ENCODE results near the gene FANCM.
"Not testable (repeated sequence)": the region's sequence is repeated elsewhere in the genome, so short reads cannot be mapped to it uniquely, and the experiment has no call there.

Gene FANCM

GRCh38 chr14:45140661-45141187, 5.0 kb downstream of the FANCM start:
- DNase-seq (ENCODE audit: low spot score) = no peak

GRCh38 chr14:45142083-45142482, 6.4 kb downstream of the FANCM start:
- not testable (repeated sequence) for DNase-seq (ENCODE audit: low spot score)

- no peak for DNase-seq (ENCODE audit: low spot score)
Measured at GRCh38 chr14:45144658-45145057, 8.9 kb downstream of the FANCM start.

GRCh38 chr14:45145214-45145613, 9.5 kb downstream of the FANCM start:
- DNase-seq (ENCODE audit: low spot score) = no peak

DNA sequence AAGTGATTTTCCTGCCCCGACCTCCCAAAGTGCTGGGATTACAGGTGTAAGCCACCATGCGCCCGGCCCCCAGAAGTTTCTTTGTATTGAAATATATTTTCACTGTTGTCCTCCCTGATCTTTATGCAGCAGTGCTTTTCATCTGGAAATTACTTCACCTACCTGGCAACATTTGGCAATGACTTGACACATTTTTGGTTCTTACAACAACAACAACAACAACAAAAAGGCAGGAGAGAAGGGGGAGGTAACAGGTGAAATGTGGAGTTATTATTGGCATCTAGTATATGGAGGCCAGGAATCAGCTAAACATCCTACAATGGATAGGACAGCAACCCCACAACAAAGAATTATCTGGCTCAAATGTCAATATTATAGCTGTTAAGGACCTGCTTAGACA, 13.9 kb downstream of the FANCM start:
- no peak for DNase-seq (ENCODE audit: low spot score)

DNA sequence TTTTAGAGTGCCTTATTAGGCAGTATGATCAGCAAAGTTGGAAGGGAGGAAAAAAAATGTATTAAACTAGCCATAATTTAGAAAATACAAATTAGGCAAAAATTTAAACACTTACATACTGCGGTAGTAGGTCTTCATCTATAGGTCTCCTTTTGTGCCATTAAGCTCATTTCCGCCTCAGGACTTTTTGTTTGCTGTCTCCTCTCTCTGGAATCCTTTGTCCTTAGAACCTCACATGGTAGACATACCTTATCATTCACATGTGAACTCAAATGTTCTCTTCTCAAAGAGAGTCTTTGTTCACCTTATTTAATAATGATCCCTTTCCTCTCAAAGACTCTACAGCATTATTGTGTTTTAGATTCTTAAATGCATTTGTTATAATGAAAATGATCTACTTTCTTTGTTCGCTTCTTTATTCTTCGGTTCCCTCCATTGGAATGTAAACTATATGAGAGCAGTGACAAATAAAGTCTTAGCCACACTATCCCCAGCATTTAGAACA, 14.7 kb downstream of the FANCM start:
- DNase-seq (ENCODE audit: low spot score) = no peak

DNA sequence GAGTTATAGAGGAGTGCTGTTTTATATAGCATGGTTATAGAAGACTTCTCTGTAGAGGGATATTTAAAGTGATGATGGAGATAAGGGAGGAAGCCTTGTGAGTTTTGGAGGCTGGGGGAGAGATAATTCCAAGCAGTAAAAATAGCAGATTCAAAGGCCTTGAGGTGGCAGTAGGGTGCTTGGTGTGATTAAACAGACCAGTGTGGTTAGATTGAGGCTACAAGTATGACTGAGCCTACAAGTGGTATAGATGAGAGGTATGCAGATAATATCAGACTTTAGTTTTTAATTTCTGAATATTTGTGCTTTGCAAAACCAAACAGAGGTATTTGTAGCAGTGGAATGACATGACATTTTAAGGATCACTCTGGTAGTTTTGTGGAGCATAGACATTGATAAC, 20.3 kb downstream of the FANCM start:
- peak; percentile 5 for DNase-seq (ENCODE audit: low spot score)

GRCh38 chr14:45169906-45170305, 34.2 kb downstream of the FANCM start:
- no peak for DNase-seq (ENCODE audit: low spot score)

DNA sequence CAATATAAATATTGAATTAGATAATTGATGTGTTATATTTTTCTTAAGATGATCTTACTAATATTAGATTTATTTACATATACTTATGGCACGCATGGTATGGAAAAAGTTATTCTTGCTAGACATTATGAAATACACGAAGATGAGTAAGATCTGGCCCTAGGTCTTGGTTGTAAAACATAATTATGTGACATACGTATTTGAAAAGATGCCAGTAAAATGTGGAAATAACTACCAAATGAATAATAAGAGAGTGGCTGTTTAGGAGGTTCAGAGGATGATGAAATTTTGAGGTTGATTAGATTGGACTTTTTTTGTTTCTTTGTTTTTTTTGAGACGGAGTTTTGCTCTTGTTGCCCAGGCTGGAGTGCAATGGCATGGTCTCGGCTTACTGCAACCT, 41.3 kb downstream of the FANCM start:
- peak; percentile 67 for DNase-seq (ENCODE audit: low spot score)

GRCh38 chr14:45181329-45181728, 45.6 kb downstream of the FANCM start:
- DNase-seq (ENCODE audit: low spot score) = no peak

DNA sequence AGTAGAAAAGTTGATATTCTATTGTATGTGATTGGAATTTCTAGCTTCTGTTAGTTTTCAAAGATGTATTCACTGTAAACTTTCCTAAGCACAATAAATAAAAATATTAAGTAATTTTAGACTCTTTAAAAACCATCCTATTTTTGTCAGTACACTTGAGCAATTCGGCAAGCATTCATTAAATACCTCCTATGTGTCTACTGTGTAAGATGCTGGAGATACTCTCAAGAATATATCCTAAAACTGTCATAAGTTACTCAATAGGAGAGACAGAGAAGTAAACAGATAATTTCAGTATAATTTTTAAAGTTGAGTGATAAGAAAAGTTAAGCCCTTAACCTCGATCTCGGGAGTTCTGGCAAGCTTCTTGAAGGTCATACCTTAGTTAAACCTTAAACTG, 46.1 kb downstream of the FANCM start:
- DNase-seq (ENCODE audit: low spot score) = no peak

DNA sequence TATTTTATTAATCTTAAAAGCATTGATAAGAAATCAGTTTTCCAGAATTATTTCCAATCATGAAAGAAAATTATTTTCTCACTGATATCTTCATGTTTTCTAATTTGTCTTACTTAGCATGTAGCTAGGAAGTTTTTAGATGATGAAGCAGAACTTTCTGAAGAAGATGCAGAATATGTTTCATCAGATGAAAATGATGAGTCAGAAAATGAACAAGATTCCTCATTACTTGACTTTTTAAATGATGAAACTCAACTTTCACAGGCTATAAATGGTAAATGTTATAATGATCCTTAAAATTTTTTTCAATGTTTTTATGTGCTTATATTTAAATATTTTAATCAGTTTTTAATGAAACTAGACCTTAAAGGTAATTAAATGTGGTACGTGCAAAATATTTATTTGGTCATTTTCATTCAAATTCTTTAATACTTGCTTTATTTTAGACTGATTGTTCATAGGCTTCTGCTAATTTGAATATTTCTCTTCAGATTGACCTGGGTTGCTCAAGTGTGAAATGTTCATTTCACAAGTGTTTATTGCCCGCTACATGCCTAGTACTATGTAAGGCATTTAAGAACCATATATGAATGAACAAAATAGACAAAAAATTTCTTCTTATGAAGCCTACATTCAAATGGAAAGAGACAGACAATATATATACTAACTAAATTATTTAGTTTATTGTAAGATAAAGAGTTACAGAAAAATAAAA, 49.5 kb downstream of the FANCM start:
- DNase-seq (ENCODE audit: low spot score) = peak; percentile 41

DNA sequence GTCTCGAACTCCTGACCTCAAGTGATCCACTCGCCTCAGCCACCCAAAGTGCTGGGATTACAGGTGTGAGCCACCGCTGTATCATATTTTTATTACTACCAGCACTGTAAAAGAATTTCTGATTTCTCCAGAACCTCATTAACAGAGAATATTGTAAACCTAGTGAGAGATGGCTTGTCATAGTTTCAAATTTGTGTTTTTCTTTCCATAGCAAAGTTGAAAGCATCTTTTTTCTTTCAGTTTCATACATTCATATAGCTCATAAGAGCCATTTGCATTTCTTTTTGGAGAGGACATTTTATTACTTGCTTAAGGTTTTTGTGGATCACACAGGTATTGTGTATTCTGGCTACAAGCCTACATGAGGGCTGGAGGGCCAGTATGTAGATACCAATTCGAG, 59.2 kb downstream of the FANCM start:
- no peak for DNase-seq (ENCODE audit: low spot score)

DNA sequence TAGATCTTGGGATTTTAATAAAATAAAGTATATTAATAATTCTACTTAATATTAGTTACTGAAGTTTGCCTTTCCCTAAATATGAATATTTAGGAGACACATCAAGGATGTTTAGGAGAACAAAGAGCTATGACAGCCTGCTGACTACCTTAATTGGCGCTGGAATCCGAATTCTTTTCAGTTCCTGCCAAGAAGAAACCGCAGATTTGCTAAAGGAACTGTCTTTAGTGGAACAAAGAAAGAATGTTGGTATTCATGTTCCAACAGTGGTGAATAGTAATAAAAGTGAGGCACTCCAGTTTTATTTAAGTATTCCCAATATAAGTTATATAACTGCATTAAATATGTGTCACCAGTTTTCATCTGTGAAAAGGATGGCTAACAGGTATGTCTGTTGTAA, 62.8 kb downstream of the FANCM start:
- DNase-seq (ENCODE audit: low spot score) = no peak

DNA sequence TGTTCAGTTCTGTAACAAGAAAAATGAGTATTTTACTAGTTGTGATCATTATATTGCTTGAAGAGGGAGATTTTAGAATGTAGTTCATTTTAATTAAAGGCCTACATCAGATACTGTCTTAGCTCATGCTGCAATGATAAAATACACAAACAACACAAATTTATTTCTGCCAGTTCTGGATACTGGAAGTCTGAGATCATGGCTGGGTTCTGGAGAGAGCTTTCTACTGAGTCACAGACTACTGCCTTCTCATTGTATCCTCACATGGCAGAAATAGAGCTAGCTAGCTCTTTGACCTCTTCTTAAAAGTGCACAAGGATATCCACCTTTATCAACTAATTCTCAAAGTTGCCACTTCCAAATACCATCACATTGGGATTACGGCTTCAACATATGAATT, 63.5 kb downstream of the FANCM start:
- DNase-seq (ENCODE audit: low spot score) = peak; percentile 27

GRCh38 chr14:45201905-45202304, 66.2 kb downstream of the FANCM start:
- DNase-seq (ENCODE audit: low spot score) = peak; percentile 10

DNA sequence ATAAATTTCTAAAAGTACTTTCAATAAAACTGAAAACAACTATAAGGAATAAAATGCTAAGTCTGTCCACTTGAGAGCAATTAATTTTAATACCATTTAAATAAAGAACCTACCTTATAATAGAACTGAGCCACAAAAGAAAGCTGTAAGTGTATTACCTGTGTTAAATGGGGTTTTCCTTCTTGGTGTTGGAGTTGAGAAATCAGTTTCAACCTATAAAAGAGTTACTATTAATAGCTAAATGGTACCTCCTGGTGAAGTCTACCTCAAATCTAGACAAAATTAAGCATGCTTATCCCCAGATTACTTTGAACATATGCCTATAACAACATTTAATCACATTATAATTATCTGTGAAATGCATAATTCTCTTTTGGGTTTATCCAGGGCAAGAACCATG, 68.5 kb downstream of the FANCM start:
- no peak for DNase-seq (ENCODE audit: low spot score)

DNA sequence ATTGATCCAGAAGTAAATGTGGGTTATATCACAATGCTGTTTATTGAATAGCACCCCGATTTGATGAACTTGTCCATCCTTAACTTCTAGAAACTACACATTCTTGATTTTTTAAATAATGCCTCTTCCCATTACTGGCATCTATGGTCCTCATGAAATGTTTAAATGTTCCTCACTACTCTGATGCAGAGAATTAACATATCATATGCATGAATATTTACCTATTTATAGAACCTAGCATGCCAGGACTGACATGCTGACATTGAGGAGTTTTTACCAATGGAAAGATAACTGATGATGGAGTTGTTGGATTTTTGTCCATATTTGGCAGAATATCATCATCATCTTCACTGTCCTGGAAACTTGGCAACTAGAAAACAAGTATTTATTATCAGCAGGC, 74.4 kb downstream of the FANCM start:
- no peak for DNase-seq (ENCODE audit: low spot score)

DNA sequence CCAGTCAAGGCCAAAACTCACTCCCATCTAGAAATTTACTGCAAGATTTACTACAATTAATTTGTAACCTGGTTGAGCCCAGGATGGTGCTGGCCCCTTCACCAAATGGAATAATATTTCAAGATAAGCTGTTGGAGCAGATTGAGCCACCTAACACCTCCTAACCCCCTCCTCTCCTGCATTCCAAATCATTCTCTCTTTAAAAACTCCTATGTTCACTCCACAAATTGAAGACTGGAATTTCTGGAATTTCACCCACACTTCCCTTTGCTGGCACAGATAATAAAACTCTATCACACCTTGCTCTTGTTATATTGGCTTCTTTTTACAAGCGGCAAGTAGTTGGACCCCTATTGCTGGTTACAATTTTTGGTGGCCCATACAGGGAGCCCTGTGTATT, 75.6 kb downstream of the FANCM start:
- DNase-seq (ENCODE audit: low spot score) = no peak

GRCh38 chr14:45212231-45212630, 76.5 kb downstream of the FANCM start:
- DNase-seq (ENCODE audit: low spot score) = no peak

GRCh38 chr14:45213716-45214115, 78.0 kb downstream of the FANCM start:
- not testable (repeated sequence) for DNase-seq (ENCODE audit: low spot score)

GRCh38 chr14:45214341-45214740, 78.6 kb downstream of the FANCM start:
- DNase-seq (ENCODE audit: low spot score) = not testable (repeated sequence)

DNA sequence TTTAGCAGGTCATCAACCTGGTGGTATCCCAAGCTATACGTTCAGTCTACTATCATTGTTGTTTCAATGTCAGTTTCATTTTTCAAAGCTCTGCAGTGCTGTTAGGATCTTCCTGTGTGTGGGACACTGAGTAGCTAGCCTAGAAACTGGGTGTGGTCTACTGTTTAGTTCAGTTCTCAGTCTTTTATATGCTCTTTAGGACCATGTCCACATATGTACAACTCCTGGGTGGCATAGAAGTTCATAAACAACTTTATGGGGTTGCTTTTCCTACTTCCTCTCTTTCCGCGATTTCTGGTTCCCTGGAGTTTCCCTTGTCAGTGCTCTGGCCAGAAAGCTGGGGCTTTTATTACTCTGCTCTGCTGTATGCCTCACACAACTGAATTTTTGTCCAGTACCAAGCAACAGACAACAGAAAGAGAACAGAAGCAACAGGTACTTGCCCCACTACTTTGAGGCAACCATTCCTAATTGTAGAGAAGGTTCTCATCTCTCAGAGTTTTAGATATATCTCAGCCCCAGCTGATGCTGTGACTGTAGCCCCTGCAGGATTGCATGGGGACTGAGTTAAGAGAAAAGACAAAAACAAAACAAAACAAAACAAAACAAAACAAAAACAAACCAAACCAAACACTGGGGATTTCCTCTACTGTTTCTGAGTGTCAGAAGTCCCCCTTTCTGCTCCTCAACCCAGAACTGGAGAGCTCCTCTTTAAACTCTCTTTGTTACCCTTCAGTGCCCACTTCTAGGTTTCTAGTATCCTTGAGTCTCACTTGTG, 86.9 kb downstream of the FANCM start:
- no peak for DNase-seq (ENCODE audit: low spot score)

All from GM03348 (cell line).